H1 (cell line): Measurements from ENCODE around the gene CITED1. TPM values are rescaled to one million over a fixed set of nuclear protein-coding genes. Genes with fewer than 3 reads are reported as not detected.

Source experiments
- EP300 ChIP-seq, 2 experiments: IDR thresholded peaks; 1 replicate in 1 of 2; 2 replicates in 1 of 2; pipeline ENCODE4 v1.6.1; 2011 to 2012; ENCODE audit warnings: low read depth in 2 of 2, low read length in 2 of 2, mild to moderate bottlenecking in 2 of 2, borderline replicate concordance in 1 of 2, inconsistent platforms in 1 of 2, moderate library complexity in 1 of 2
- polyA plus RNA-seq, 7 experiments: library from polyadenylated mRNA; depleted of rRNA in 3 of 7; stranded (reverse) in 5 of 7; unstranded in 2 of 7; fragments of >200 nt in 5 of 7; fragments of 200-250 nt in 2 of 7; gene quantifications; 1 replicate in 5 of 7; 2 replicates in 1 of 7; 4 replicates in 1 of 7; pipeline versions ENCODE4 v1.2.1 to v1.2.3, GENCODE V29; 2011 to 2013; ENCODE audit warnings: missing spikeins in 2 of 7, mixed read lengths in 2 of 7
- total RNA-seq: library from RNA; stranded (reverse); fragmentation: NEBNext Ultra II Directional; extraction: Animal tissue kit (Norgen Biotek cat#: 25700); gene quantifications from 2 replicates; pipeline ENCODE4 v1.2.1, GENCODE V29; 2021

Gene CITED1
- total and polyA plus RNA-seq, 2 of the 8 experiments (the other 6 are each of a cell fraction or from before 2014, with no cell fraction given) = 1.2 to 2.4 TPM

DNA sequence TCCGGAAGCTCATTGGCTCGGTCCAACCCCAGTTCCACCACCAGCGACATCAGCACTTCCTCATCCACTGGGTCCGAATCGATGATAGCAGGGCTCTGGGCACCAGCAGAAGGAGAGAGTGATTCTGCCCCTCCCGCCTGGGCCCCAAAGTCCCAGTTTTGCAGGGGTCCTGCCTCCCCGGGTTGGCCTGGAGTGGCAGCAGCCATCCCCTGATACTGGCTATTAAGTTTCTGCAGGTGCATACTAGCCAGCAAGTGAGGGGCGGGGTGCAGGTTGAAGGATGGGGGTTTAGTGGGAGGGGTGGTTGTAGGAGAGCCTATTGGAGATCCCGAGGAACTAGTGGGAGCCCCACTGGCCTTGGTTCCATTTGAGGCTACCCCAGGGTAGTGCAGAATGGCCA lies 3.9 kb downstream of the CITED1 start (continued):
- TF ChIP-seq EP300 (IDR thresholded peaks at IDR 0.05; ENCODE audit: borderline replicate concordance in 1 of 2, low read depth in 2 of 2, low read length in 2 of 2) = no peak
